ENCODE data around the gene DERA. TPM values are rescaled to one million over a fixed set of nuclear protein-coding genes. Genes with fewer than 3 reads are reported as not detected.

Gene DERA
- total and polyA plus RNA-seq, 2 donors (not counting 1 experiment from before 2014, with no cell fraction given), result 48.2 to 51.5 TPM

GRCh38 chr12:16062611-16063010 lies 151.5 kb downstream of the DERA start:
- DNase-seq (ENCODE audit: low read depth in 2 of 2), result peak in 1 of 2 donors; percentile 40
- no peak overlapping the region for H3K4me3 ChIP-seq (replicated peaks in 1 of 4; ENCODE audit: control extremely low read depth in 1 of 4, insufficient read depth in 1 of 4, low read depth in 3 of 4, low read length in 4 of 4)
- TF ChIP-seq EZH2 (IDR thresholded peaks at IDR 0.05; ENCODE audit: low read length, missing control alignments) (no peak), CTCF (conservative IDR thresholded peaks at IDR 0.05 in 1 of 2, IDR thresholded peaks at IDR 0.05 in 1 of 2; ENCODE audit: low read depth in 1 of 2, low read length in 2 of 2) (no peak)

GRCh38 chr12:16063726-16064125 lies 152.6 kb downstream of the DERA start:
- H3K79me2 ChIP-seq (ENCODE audit: control insufficient read depth, insufficient read depth, low read length), result no peaks in the 10 kb centered on the region
- peak; percentile 9 to 11 for DNase-seq (ENCODE audit: low read depth in 2 of 2)
- no peak overlapping the region for H3K4me3 ChIP-seq (replicated peaks in 1 of 4; ENCODE audit: control extremely low read depth in 1 of 4, insufficient read depth in 1 of 4, low read depth in 3 of 4, low read length in 4 of 4)
- H2AFZ ChIP-seq (ENCODE audit: low read length), result no peak overlapping the region
- no peaks in the 10 kb centered on the region for H3K4me1 ChIP-seq (ENCODE audit: control insufficient read depth, extremely low read depth, insufficient read depth, low read length)
- H3K9ac ChIP-seq (ENCODE audit: insufficient read depth, low read length), result no peak overlapping the region
- no peaks in the 10 kb centered on the region for H3K36me3 ChIP-seq (ENCODE audit: control insufficient read depth, insufficient read depth, low read length)
- no peak for TF ChIP-seq CTCF (conservative IDR thresholded peaks at IDR 0.05 in 1 of 2, IDR thresholded peaks at IDR 0.05 in 1 of 2; ENCODE audit: low read depth in 1 of 2, low read length in 2 of 2)
- TF ChIP-seq EZH2 (IDR thresholded peaks at IDR 0.05; ENCODE audit: low read length, missing control alignments), result no peak
- no peaks in the 10 kb centered on the region for H4K20me1 ChIP-seq (ENCODE audit: control insufficient read depth, extremely low read depth, insufficient read depth, low read length)
- no peaks in the 10 kb centered on the region for H3K9me3 ChIP-seq (ENCODE audit: control insufficient read depth, insufficient read depth, low read depth, low read length)
- no peaks in the 10 kb centered on the region for H3K27me3 ChIP-seq (ENCODE audit: control insufficient read depth, insufficient read depth, low read length)
- H3K4me2 ChIP-seq (ENCODE audit: extremely low read depth, insufficient read depth, low read length), result no peak overlapping the region
- H3K27ac ChIP-seq (ENCODE audit: insufficient read depth, low read length), result no peak overlapping the region

More at GRCh38 chr12:16062611-16063010, 151.5 kb downstream of the DERA start:
- H3K27ac ChIP-seq (ENCODE audit: insufficient read depth, low read length), result no peak overlapping the region
- no peak overlapping the region for H3K9ac ChIP-seq (ENCODE audit: insufficient read depth, low read length)
- H3K27me3 ChIP-seq (ENCODE audit: control insufficient read depth, insufficient read depth, low read length), result no peaks in the 10 kb centered on the region
- no peaks in the 10 kb centered on the region for H4K20me1 ChIP-seq (ENCODE audit: control insufficient read depth, extremely low read depth, insufficient read depth, low read length)
- no peaks in the 10 kb centered on the region for H3K79me2 ChIP-seq (ENCODE audit: control insufficient read depth, insufficient read depth, low read length)
- no peaks in the 10 kb centered on the region for H3K9me3 ChIP-seq (ENCODE audit: control insufficient read depth, insufficient read depth, low read depth, low read length)
- H3K4me2 ChIP-seq (ENCODE audit: extremely low read depth, insufficient read depth, low read length), result no peak overlapping the region
- no peaks in the 10 kb centered on the region for H3K36me3 ChIP-seq (ENCODE audit: control insufficient read depth, insufficient read depth, low read length)
- no peaks in the 10 kb centered on the region for H3K4me1 ChIP-seq (ENCODE audit: control insufficient read depth, extremely low read depth, insufficient read depth, low read length)
- no peak overlapping the region for H2AFZ ChIP-seq (ENCODE audit: low read length)

GRCh38 chr12:16070113-16070512 lies 159.0 kb downstream of the DERA start:
- no peak overlapping the region for H3K4me3 ChIP-seq (replicated peaks in 1 of 4; ENCODE audit: control extremely low read depth in 1 of 4, insufficient read depth in 1 of 4, low read depth in 3 of 4, low read length in 4 of 4)
- no peaks in the 10 kb centered on the region for H3K4me1 ChIP-seq (ENCODE audit: control insufficient read depth, extremely low read depth, insufficient read depth, low read length)
- H3K9ac ChIP-seq (ENCODE audit: insufficient read depth, low read length), result no peak overlapping the region
- H2AFZ ChIP-seq (ENCODE audit: low read length), result no peak overlapping the region
- DNase-seq (ENCODE audit: low read depth in 2 of 2), result no peak
- no peaks in the 10 kb centered on the region for H3K27me3 ChIP-seq (ENCODE audit: control insufficient read depth, insufficient read depth, low read length)
- no peak overlapping the region for H3K4me2 ChIP-seq (ENCODE audit: extremely low read depth, insufficient read depth, low read length)
- no peaks in the 10 kb centered on the region for H4K20me1 ChIP-seq (ENCODE audit: control insufficient read depth, extremely low read depth, insufficient read depth, low read length)
- H3K79me2 ChIP-seq (ENCODE audit: control insufficient read depth, insufficient read depth, low read length), result no peaks in the 10 kb centered on the region
- no peaks in the 10 kb centered on the region for H3K9me3 ChIP-seq (ENCODE audit: control insufficient read depth, insufficient read depth, low read depth, low read length)
- no peaks in the 10 kb centered on the region for H3K36me3 ChIP-seq (ENCODE audit: control insufficient read depth, insufficient read depth, low read length)
- TF ChIP-seq CTCF (conservative IDR thresholded peaks at IDR 0.05 in 1 of 2, IDR thresholded peaks at IDR 0.05 in 1 of 2; ENCODE audit: low read depth in 1 of 2, low read length in 2 of 2), result no peak
- no peak for TF ChIP-seq EZH2 (IDR thresholded peaks at IDR 0.05; ENCODE audit: low read length, missing control alignments)
- H3K27ac ChIP-seq (ENCODE audit: insufficient read depth, low read length), result no peak overlapping the region

Measured in fibroblast of lung (primary cell).